ENCODE results near the gene EID3.
"Not testable (repeated sequence)": the region's sequence is repeated elsewhere in the genome, so short reads cannot be mapped to it uniquely, and the experiment has no call there.

Gene EID3

GRCh38 chr12:104288635-104289274 lies 14.8 kb upstream of the EID3 start:
- peak; percentile 80 for DNase-seq (ENCODE audit: insufficient read length, low spot score)
- peak; percentile 55 for FAIRE-seq

DNA sequence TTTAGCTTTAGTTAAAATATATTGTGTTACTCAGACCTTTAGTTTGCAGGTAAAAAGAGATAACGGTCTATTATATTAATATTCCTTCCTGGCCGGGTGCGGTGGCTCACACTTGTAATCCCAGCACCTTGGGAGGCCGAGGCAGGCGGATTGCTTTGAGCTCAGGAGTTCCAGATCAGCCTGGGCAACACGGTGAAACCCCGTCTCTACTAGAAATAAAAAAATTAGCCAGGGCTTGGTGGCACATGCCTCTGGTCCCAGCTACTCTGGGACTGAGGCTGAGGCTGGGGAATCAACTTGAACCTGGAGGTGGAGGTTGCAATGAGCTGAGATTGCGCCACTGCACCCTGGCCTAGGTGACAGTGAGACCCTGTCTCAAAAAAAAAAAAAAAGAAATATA lies 13.2 kb upstream of the EID3 start:
- no peak for FAIRE-seq
- no peak for DNase-seq (ENCODE audit: insufficient read length, low spot score)

- FAIRE-seq, result no peak
- no peak for DNase-seq (ENCODE audit: insufficient read length, low spot score)
Measured at GRCh38 chr12:104290855-104291254, 12.7 kb upstream of the EID3 start.

DNA sequence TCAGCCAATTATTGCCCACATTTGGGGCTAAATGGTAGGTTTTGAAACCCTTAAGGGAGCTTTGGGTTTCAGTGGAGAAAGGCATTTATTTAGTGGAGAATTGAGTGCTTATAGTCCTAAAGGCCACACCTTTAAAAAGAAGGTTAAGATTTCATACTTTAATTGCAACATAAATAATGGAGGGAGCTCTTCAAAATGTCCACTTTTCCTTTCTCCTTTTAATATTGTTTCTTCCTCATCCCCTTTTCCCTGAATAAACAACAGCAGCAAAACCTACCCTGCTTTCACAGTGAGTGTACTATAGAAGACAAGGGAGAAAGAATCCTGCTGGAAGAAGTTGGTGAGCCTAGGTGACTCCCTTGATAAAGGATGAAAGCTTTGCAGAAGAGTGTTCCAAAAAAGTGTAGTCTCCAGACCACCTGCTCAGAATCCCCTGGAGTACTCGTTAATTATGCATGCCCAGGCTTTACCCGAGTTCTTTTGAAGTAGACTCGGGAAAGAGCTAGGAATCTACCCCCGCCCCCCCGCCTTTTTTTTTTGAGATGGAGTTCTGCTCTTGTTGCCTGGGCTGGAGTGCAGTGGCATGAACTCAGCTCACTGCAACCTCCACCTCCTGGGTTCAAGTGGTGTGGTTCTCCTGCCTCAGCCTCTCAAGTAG lies 11.5 kb upstream of the EID3 start:
- DNase-seq (ENCODE audit: insufficient read length, low spot score) (no peak), FAIRE-seq (no peak)

DNA sequence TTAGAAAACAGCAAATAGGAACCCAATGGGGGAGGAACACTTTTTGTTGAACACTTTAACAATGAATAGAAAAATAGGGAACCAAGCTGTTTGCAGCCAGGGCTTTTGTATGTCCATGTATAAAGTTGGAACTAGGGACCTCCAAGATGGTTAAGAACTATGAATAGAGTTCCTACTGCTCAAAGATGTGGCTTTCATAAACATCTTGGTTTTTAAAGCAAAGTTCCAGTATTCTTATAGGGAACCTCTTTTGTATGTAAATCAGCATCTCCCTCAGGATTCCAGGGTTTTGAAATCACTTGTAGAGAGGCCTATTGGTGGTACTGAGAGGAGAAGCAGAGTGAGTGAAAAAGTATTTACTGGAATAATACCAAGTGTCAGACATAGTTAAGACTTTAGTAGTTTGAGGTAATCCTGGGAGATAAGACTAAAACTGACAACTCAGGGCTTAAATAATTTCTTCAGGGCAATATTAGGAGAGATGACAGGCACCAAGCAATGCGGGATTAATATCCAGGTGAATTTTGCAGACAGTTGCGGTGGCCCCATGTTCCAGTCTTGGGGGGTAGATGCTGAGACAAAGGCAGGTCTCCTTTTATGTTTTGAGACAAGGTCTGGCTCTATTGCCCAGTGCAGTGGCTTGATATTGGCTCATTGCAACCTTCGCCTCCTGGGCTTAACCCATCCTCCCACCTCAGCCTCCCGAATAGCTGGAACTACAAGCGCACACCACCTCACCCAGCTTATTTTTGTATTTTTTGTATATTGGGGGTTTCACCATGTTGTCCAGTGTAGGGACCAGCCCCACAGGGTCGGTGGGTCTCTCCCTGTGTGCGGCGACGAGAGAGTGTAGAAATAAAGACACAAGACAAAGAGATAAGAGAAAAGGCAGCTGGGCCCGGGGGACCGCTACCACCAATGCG lies 10.4 kb upstream of the EID3 start:
- DNase-seq (ENCODE audit: insufficient read length, low spot score), result no peak

DNA sequence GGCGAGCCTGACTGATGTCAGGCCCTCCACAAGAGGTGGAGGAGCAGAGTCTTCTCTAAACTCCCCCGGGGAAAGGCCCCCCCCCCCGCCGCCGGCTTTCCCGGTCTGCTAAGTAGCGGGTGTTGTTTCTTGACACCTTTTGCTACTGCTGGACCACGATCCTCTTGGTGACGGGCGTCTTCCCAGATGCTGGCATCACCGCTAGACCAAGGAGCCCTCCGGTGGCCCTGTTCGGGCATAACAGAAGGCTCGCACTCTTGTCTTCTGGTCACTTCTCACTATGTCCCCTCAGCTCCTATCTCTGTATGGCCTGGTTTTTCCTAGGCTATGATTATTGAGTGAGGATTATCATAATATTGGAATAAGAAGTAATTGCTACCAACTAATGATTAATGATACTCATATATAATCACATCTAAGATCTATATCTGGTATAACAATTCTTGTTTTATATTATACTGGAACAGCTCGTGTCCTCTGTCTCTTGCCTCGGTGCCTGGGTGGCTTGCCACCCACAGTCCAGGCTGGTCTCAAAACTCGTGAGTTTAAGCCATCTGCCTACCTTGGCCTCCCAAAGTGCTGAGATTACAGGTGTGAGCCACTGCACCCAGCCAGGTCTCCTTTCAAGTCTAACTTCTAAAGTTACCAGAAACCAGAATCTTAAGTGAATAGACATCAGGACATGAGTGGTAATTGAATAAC lies 9.2 kb upstream of the EID3 start:
- not testable (repeated sequence) for DNase-seq (ENCODE audit: insufficient read length, low spot score); FAIRE-seq

More for the DNA sequence above, 10.4 kb upstream of the EID3 start:
- no peak for FAIRE-seq

GRCh38 chr12:104294927-104295668 lies 8.4 kb upstream of the EID3 start:
- DNase-seq (ENCODE audit: insufficient read length, low spot score), result no peak
- FAIRE-seq, result no peak

- DNase-seq (ENCODE audit: insufficient read length, low spot score) (no peak), FAIRE-seq (no peak)
Measured at GRCh38 chr12:104295954-104296353, 7.6 kb upstream of the EID3 start.

DNA sequence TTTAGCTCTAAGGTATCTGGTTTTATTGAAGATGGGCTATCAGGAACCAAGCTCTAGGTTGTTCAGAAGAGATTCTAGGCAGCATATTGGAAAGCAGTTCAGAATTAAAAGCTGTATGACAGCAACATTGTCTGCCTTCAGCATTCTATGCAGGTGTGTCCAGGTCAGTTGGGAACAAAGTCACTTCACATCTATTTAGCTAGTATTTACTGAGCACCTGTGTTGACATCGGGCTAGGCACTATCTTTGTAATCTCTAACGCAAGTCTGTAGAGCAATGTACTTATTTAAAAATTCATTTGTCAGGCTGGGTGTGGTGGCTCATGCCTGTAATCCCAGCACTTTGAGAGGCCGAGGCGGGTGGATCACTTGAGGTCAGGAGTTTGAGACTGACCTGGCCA lies 6.8 kb upstream of the EID3 start:
- FAIRE-seq, result no peak
- DNase-seq (ENCODE audit: insufficient read length, low spot score), result no peak

DNA sequence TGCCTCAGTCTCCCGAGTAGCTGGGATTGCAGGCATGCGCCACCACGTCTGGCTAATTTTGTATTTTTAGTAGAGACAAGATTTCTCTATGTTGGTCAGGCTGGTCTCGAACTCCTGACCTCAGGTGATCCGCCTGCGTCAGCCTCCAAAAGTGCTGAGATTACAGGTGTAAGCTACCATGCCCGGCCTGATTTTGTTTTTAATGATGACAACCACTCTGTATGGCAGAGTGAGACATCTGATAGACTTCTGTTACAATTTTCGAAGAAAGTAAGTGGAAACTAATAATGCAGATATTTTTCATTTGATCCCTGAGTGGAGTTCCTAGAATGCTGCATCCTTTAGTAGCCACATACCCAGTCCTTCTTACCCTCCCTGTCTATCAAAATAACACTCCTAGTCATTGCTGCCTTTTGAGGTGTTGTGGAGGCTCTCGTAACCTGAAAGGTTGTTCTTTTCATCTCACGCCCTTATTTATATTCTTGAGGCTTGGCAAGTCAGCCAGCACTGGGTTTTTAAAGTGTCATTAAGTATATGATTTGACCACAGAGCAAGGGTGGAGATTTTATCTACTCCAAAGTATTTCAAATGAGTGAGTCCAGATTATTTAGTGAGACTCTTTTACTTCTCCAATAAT lies 5.9 kb upstream of the EID3 start:
- FAIRE-seq (no peak), DNase-seq (ENCODE audit: insufficient read length, low spot score) (no peak)

GRCh38 chr12:104299842-104300481 lies 3.6 kb upstream of the EID3 start:
- DNase-seq (ENCODE audit: insufficient read length, low spot score) (no peak), FAIRE-seq (no peak)

- FAIRE-seq (no peak), DNase-seq (ENCODE audit: insufficient read length, low spot score) (no peak)
Measured at GRCh38 chr12:104304261-104305009, 896 bp downstream of the EID3 start.

- DNase-seq (ENCODE audit: insufficient read length, low spot score), result no peak
- FAIRE-seq, result no peak
Measured at GRCh38 chr12:104305349-104305748, 1.8 kb downstream of the EID3 start.

DNA sequence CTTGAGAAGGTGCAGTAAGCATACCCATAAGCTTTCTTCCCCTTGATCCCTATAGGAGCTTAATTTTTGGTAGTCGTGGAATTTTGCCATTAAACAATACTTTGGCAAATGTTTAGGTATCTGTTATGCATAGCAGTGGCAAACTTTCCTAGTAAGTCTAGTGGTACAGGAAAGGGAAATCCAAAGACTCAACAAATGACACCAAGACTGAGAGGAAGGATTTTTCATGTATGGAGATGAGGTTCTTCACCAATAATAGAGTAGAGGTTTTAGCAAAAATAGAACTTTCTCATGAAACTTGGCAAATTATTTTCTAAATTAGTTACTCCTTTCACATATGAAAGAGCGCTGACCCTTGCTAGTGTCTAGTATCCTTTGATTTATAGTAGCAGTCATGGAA lies 2.8 kb downstream of the EID3 start:
- DNase-seq (ENCODE audit: insufficient read length, low spot score) (no peak), FAIRE-seq (no peak)

GRCh38 chr12:104306943-104307654 lies 3.6 kb downstream of the EID3 start:
- FAIRE-seq (no peak), DNase-seq (ENCODE audit: insufficient read length, low spot score) (no peak)

DNA sequence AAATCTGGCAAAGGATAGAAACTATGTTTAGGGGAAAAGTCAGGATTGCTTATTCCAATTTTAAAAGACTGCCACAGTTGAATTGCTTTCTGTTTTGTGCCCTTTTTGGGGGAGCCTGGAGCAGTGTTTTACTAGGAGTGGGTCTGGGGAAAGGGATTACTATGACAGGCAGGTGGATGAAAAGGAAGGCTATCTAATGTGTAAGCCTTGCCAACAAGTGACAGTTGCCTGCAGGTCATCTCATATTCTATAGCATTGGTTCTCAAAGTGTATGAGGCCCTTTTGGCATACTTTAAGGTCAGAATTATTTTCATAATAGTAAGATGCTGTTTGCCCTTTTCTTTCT lies 4.1 kb downstream of the EID3 start:
- DNase-seq (ENCODE audit: insufficient read length, low spot score), result no peak
- FAIRE-seq, result no peak

- DNase-seq (ENCODE audit: insufficient read length, low spot score) (no peak), FAIRE-seq (no peak)
Measured at GRCh38 chr12:104309446-104309993, 6.0 kb downstream of the EID3 start.

Data from HTR-8/SVneo (cell line).